WERI-Rb-1 (cell line): ENCODE data around the gene NF1.

Source experiments
- DNase-seq: peaks from one replicate; pipeline ENCODE4 v3.0.0-alpha.2; 2020
- H3K27ac ChIP-seq: fragments of 250-450 bp; sonication (Bioruptor Pico); 2 replicates; pipeline ENCODE4 v1.5.1; 2020; ENCODE audit warnings: mild to moderate bottlenecking, moderate library complexity
- H3K27me3 ChIP-seq: fragments of 250-450 bp; sonication (Bioruptor Pico); 2 replicates; pipeline ENCODE4 v1.5.1; 2021; ENCODE audit warnings: mild to moderate bottlenecking, low read depth, moderate library complexity; ENCODE audit not compliant: insufficient read depth, severe bottlenecking
- H3K36me3 ChIP-seq: fragments of 250-450 bp; sonication (Bioruptor Pico); 2 replicates; pipeline ENCODE4 v1.5.1; 2020; ENCODE audit warnings: mild to moderate bottlenecking, moderate library complexity
- H3K4me3 ChIP-seq: 2 replicates; pipeline ENCODE4 v1.5.1; 2011; ENCODE audit warnings: low read depth, mild to moderate bottlenecking, control low read depth, low read length
- H3K9me3 ChIP-seq: fragments of 250-450 bp; sonication (Bioruptor Pico); 2 replicates; pipeline ENCODE4 v1.5.1; 2021; ENCODE audit warnings: mild to moderate bottlenecking, moderate library complexity; ENCODE audit not compliant: severe bottlenecking
- CTCF ChIP-seq: IDR thresholded peaks from 2 replicates; pipeline ENCODE4 v1.5.1; 2011; ENCODE audit warnings: low read depth, mild to moderate bottlenecking, control low read depth, inconsistent platforms, low read length

The NF1 gene

GRCh38 chr17:31216031-31216751 is 121.4 kb downstream of the NF1 start:
- no peak for TF ChIP-seq CTCF
- no peak for DNase-seq
- Histone ChIP-seq H3K27me3 (no peaks in the 10 kb centered on the region), H3K4me3 (no peak overlapping the region), H3K9me3 (no peaks in the 10 kb centered on the region), H3K36me3 (peaks cover 20% of the 10 kb centered on the region), H3K27ac (no peak overlapping the region)

- DNase-seq, result no peak
- Histone ChIP-seq H3K4me3 (no peak overlapping the region), H3K27me3 (no peaks in the 10 kb centered on the region), H3K27ac (no peak overlapping the region), H3K36me3 (peaks cover 10% of the 10 kb centered on the region), H3K9me3 (no peaks in the 10 kb centered on the region)
- no peak for TF ChIP-seq CTCF
Observed at GRCh38 chr17:31224366-31224765, 129.6 kb downstream of the NF1 start.

GRCh38 chr17:31225831-31226230 is 131.1 kb downstream of the NF1 start:
- H3K27me3 ChIP-seq, result no peaks in the 10 kb centered on the region
- peaks cover 13% of the 10 kb centered on the region for H3K36me3 ChIP-seq
- TF ChIP-seq CTCF, result no peak
- no peaks in the 10 kb centered on the region for H3K9me3 ChIP-seq
- no peak for DNase-seq
- no peak overlapping the region for H3K27ac ChIP-seq
- no peak overlapping the region for H3K4me3 ChIP-seq

- TF ChIP-seq CTCF, result no peak
- no peaks in the 10 kb centered on the region for H3K9me3 ChIP-seq
- no peak overlapping the region for H3K27ac ChIP-seq
- H3K4me3 ChIP-seq, result no peak overlapping the region
- no peaks in the 10 kb centered on the region for H3K27me3 ChIP-seq
- peaks cover 15% of the 10 kb centered on the region for H3K36me3 ChIP-seq
- no peak for DNase-seq
Observed at GRCh38 chr17:31226373-31226772, 131.6 kb downstream of the NF1 start.

- Histone ChIP-seq H3K9me3 (no peaks in the 10 kb centered on the region), H3K27me3 (no peaks in the 10 kb centered on the region), H3K27ac (no peak overlapping the region), H3K4me3 (no peak overlapping the region), H3K36me3 (peaks cover 19% of the 10 kb centered on the region)
- TF ChIP-seq CTCF, result no peak
- DNase-seq, result no peak
Observed at GRCh38 chr17:31226950-31227349, 132.2 kb downstream of the NF1 start.

GRCh38 chr17:31231852-31232251 is 137.1 kb downstream of the NF1 start:
- TF ChIP-seq CTCF, result no peak
- no peak for DNase-seq
- Histone ChIP-seq H3K36me3 (peaks cover 45% of the 10 kb centered on the region), H3K4me3 (no peak overlapping the region), H3K27ac (no peak overlapping the region), H3K27me3 (no peaks in the 10 kb centered on the region), H3K9me3 (no peaks in the 10 kb centered on the region)
